HL-60 (cell line): ENCODE data around the gene CDC23.

Source experiments
- CTCF ChIP-seq: IDR thresholded peaks from one replicate; pipeline ENCODE4 v1.5.1; 2011; ENCODE audit warnings: low read length, control low read depth, inconsistent platforms; ENCODE audit not compliant: insufficient read depth
- GABPA ChIP-seq: IDR thresholded peaks from 2 replicates; pipeline ENCODE4 v1.6.1; 2012; ENCODE audit warnings: low read depth
- POLR2AphosphoS5 ChIP-seq: IDR thresholded peaks from 2 replicates; pipeline ENCODE4 v1.6.1; 2012; ENCODE audit warnings: low read depth
- REST ChIP-seq: IDR thresholded peaks from 2 replicates; pipeline ENCODE4 v1.6.1; 2012; ENCODE audit warnings: low read depth; ENCODE audit not compliant: insufficient replicate concordance
- SPI1 ChIP-seq: IDR thresholded peaks from 2 replicates; pipeline ENCODE4 v1.6.1; 2012; ENCODE audit warnings: low read depth, mild to moderate bottlenecking, borderline replicate concordance

- TF ChIP-seq CTCF = no peak
- no peak for TF ChIP-seq POLR2AphosphoS5
- no peak for TF ChIP-seq REST
- TF ChIP-seq GABPA = no peak
- TF ChIP-seq SPI1 = no peak
Observed at GRCh38 chr5:138169124-138169523, 44.0 kb downstream of the CDC23 start.
